ENCODE measurements around the gene CTSD.

GRCh38 chr11:1744891-1745700, 18.6 kb downstream of the CTSD start:
- TF ChIP-seq POLR2A (IDR thresholded peaks at IDR 0.05) (no peak), CTCF (IDR thresholded peaks at IDR 0.05) (no peak)

Data from breast epithelium (tissue), 3 donors.